A673 (cell line): ENCODE measurements around the gene WDR54.

Experiments
- CTCF ChIP-seq: fragments of 300-800, 200-600 bp; sonication (generic); conservative IDR thresholded peaks from 2 replicates; pipeline ENCODE4 v1.5.1; 2017; ENCODE audit warnings: low read depth, mild to moderate bottlenecking, antibody characterized with exemption, low read length, moderate library complexity, mixed read lengths
- EZH2 ChIP-seq: fragments of 200-600 bp; sonication (generic); IDR thresholded peaks from 2 replicates; pipeline ENCODE4 v1.6.1; 2017; ENCODE audit warnings: borderline replicate concordance, low read depth, mild to moderate bottlenecking, mixed read lengths, antibody characterized with exemption, low read length; ENCODE audit not compliant: poor library complexity, severe bottlenecking

GRCh38 chr2:74421221-74421870 is at the start of gene WDR54, which contains the start of gene C2orf81:
- TF ChIP-seq CTCF (no peak), EZH2 (no peak)
